SK-N-SH (cell line): Measurements from ENCODE around the gene UBR2. TPM values are rescaled to one million over a fixed set of nuclear protein-coding genes. Genes with fewer than 3 reads are reported as not detected.

Source experiments
- CTCF ChIA-PET: fragments of 300-600, 350-600 bp; formaldehyde crosslinking; extraction: SDS; loops from one replicate; lab custom pipeline; 2021; lab: Yijun Ruan, JAX
- POLR2A ChIA-PET: fragments of 350-600 bp; sonication (Branson Sonifier 250); formaldehyde crosslinking; extraction: SDS; loops from one replicate; lab custom pipeline; 2020; ENCODE audit warnings: antibody characterized with exemption, inconsistent platforms; lab: Yijun Ruan, JAX
- DNase-seq: peaks from one replicate; pipeline ENCODE4 v3.0.0; 2012
- H2AFZ ChIP-seq: fragments of 200-600 bp; sonication (generic); 2 replicates; pipeline ENCODE4 v1.8.1; 2016; ENCODE audit warnings: antibody characterized with exemption, mild to moderate bottlenecking, low read depth
- H3F3A ChIP-seq: fragments of 200-600 bp; sonication (generic); replicated peaks from 2 replicates; pipeline ENCODE3; 2016; ENCODE audit warnings: antibody characterized with exemption, mild to moderate bottlenecking; ENCODE audit not compliant: insufficient read depth
- H3K27ac ChIP-seq, 2 experiments: fragments of 200-500 bp in 1 of 2; fragments of 200-600 bp in 1 of 2; sonication (Bioruptor generic) in 1 of 2; sonication (generic), shearing (Covaris generic) in 1 of 2; 2 replicates each; pipeline versions ENCODE4 v1.5.1 to v1.6.1; 2014 to 2016; ENCODE audit warnings: low read depth in 2 of 2, inconsistent platforms in 1 of 2, low read length in 1 of 2, mild to moderate bottlenecking in 1 of 2, mixed read lengths in 1 of 2
- H3K27me3 ChIP-seq: fragments of 200-600 bp; sonication (generic), shearing (Covaris generic); 2 replicates; pipeline ENCODE4 v1.6.1; 2016; ENCODE audit warnings: mixed run types; ENCODE audit not compliant: insufficient read depth
- H3K36me3 ChIP-seq, 2 experiments: fragments of 200-500 bp in 1 of 2; fragments of 200-600 bp in 1 of 2; sonication (Bioruptor generic) in 1 of 2; sonication (generic) in 1 of 2; replicated peaks in 1 of 2; 2 replicates each; pipeline versions ENCODE3 to v1.5.1; 2014 to 2016; ENCODE audit warnings: low read length in 1 of 2, mild to moderate bottlenecking in 1 of 2; ENCODE audit not compliant: insufficient read depth in 2 of 2, control insufficient read depth in 1 of 2
- H3K4me1 ChIP-seq, 2 experiments: fragments of 200-500 bp in 1 of 2; fragments of 200-600 bp in 1 of 2; sonication (Bioruptor generic) in 1 of 2; sonication (generic), shearing (Covaris generic) in 1 of 2; 2 replicates each; pipeline versions ENCODE4 v1.5.1 to v1.6.1; 2014 to 2016; ENCODE audit warnings: low read depth in 1 of 2, low read length in 1 of 2, mixed run types in 1 of 2; ENCODE audit not compliant: insufficient read depth in 2 of 2, control insufficient read depth in 1 of 2
- H3K4me2 ChIP-seq: fragments of 200-600 bp; sonication (generic), shearing (Covaris generic); 2 replicates; pipeline ENCODE4 v1.6.1; 2017; ENCODE audit warnings: mixed run types
- H3K4me3 ChIP-seq, 2 experiments: fragments of 200-500 bp in 1 of 2; fragments of 200-600 bp in 1 of 2; sonication (Bioruptor generic) in 1 of 2; sonication (generic), shearing (Covaris generic) in 1 of 2; 2 replicates each; pipeline versions ENCODE4 v1.5.1 to v1.8.1; 2014 to 2016; ENCODE audit warnings: low read depth in 2 of 2, inconsistent platforms in 1 of 2, low read length in 1 of 2, mild to moderate bottlenecking in 1 of 2, mixed read lengths in 1 of 2, moderate library complexity in 1 of 2
- H3K79me2 ChIP-seq: fragments of 200-600 bp; sonication (generic); 2 replicates; pipeline ENCODE4 v1.8.1; 2017; ENCODE audit warnings: mild to moderate bottlenecking; ENCODE audit not compliant: insufficient read depth
- H3K9ac ChIP-seq: fragments of 200-600 bp; sonication (generic); 2 replicates; pipeline ENCODE4 v1.6.1; 2017; ENCODE audit warnings: mixed run types
- H3K9me2 ChIP-seq: fragments of 200-600 bp; sonication (generic); 2 replicates; pipeline ENCODE4 v1.6.1; 2017; ENCODE audit warnings: mixed run types
- H3K9me3 ChIP-seq: fragments of 200-600 bp; sonication (generic); 2 replicates; pipeline ENCODE4 v1.6.1; 2017; ENCODE audit warnings: mixed run types, mild to moderate bottlenecking, moderate library complexity
- H4K20me1 ChIP-seq: fragments of 200-600 bp; sonication (generic); 2 replicates; pipeline ENCODE4 v1.6.1; 2017; ENCODE audit warnings: mild to moderate bottlenecking, mixed run types; ENCODE audit not compliant: insufficient read depth
- CHD2 ChIP-seq: fragments of 150-350 bp; IDR thresholded peaks from 2 replicates; pipeline ENCODE4 v1.6.1; 2018; ENCODE audit warnings: low read length; ENCODE audit not compliant: partially characterized antibody
- EZH2phosphoT487 ChIP-seq: fragments of 200-600 bp; sonication (generic); IDR thresholded peaks from 2 replicates; pipeline ENCODE4 v1.6.1; 2017; ENCODE audit warnings: low read depth, mixed run types, mild to moderate bottlenecking, antibody characterized with exemption, moderate library complexity, borderline replicate concordance
- FOXJ3 ChIP-seq: sonication (generic); formaldehyde crosslinking; IDR thresholded peaks from 2 replicates; pipeline ENCODE4 v1.5.1; 2020; ENCODE audit warnings: mild to moderate bottlenecking, missing genetic modification reagents
- FOXM1 ChIP-seq: IDR thresholded peaks from 2 replicates; pipeline ENCODE4 v1.4.0; 2012; ENCODE audit warnings: low read depth, mild to moderate bottlenecking
- GABPA ChIP-seq: IDR thresholded peaks from 2 replicates; pipeline ENCODE4 v1.4.0; 2012; ENCODE audit warnings: low read depth, mild to moderate bottlenecking
- GATA2 ChIP-seq: sonication (generic); formaldehyde crosslinking; IDR thresholded peaks from 2 replicates; pipeline ENCODE4 v1.5.0; 2020; ENCODE audit warnings: mild to moderate bottlenecking, missing genetic modification reagents
- MAX ChIP-seq: IDR thresholded peaks from 2 replicates; pipeline ENCODE4 v1.4.0; 2012; ENCODE audit warnings: low read depth
- MEF2A ChIP-seq: IDR thresholded peaks from 2 replicates; pipeline ENCODE4 v1.4.0; 2012; ENCODE audit warnings: low read depth, borderline replicate concordance
- NFIC ChIP-seq: IDR thresholded peaks from 2 replicates; pipeline ENCODE4 v1.4.0; 2012; ENCODE audit warnings: borderline replicate concordance
- NRF1 ChIP-seq: IDR thresholded peaks from 2 replicates; pipeline ENCODE4 v1.6.1; 2012; ENCODE audit warnings: low read depth, mild to moderate bottlenecking, low read length
- RAD21 ChIP-seq: IDR thresholded peaks from 2 replicates; pipeline ENCODE4 v1.6.1; 2012; ENCODE audit warnings: mild to moderate bottlenecking, low read length
- RCOR1 ChIP-seq: fragments of 150-350 bp; IDR thresholded peaks from 2 replicates; pipeline ENCODE4 v1.6.1; 2017; ENCODE audit warnings: antibody characterized with exemption, low read length
- RFX5 ChIP-seq: IDR thresholded peaks from 2 replicates; pipeline ENCODE4 v1.6.1; 2012; ENCODE audit warnings: mild to moderate bottlenecking, improper control_type of control experiment, low read length
- RXRA ChIP-seq: IDR thresholded peaks from 2 replicates; pipeline ENCODE4 v1.4.0; 2012; ENCODE audit warnings: low read depth, mild to moderate bottlenecking, borderline replicate concordance
- SIN3A ChIP-seq: IDR thresholded peaks from 2 replicates; pipeline ENCODE4 v1.6.1; 2012; ENCODE audit warnings: low read depth, mild to moderate bottlenecking, low read length, moderate library complexity, borderline replicate concordance
- SMC3 ChIP-seq: IDR thresholded peaks from 2 replicates; pipeline ENCODE4 v1.6.1; 2012; ENCODE audit warnings: low read depth, low read length, improper control_type of control experiment
- TAF1 ChIP-seq: IDR thresholded peaks from 2 replicates; pipeline ENCODE4 v1.6.1; 2012; ENCODE audit warnings: low read depth, mild to moderate bottlenecking, low read length, moderate library complexity, borderline replicate concordance
- TCF12 ChIP-seq: IDR thresholded peaks from 2 replicates; pipeline ENCODE4 v1.4.0; 2012
- YY1 ChIP-seq: IDR thresholded peaks from 2 replicates; pipeline ENCODE4 v1.4.0; 2012; ENCODE audit warnings: low read depth, mild to moderate bottlenecking
- WGBS: methylation state at CpG from one replicate; pipeline ENCODE4 v1.1.6; 2017; ENCODE audit warnings: low lambda C conversion rate; 5-methylcytosine and 5-hydroxymethylcytosine counted together
- polyA plus RNA-seq, 3 experiments: library from polyadenylated mRNA; depleted of rRNA; stranded (reverse); fragments of >200 nt; gene quantifications; 2 replicates each; pipeline ENCODE4 v1.2.3, GENCODE V29; 2012
- TF ChIP-seq, protein P1 (sequence below): IDR thresholded peaks from 2 replicates; pipeline ENCODE4; 2012

Gene UBR2
- polyA plus RNA-seq, 1 of the 3 experiments (the other 2 are of a cell fraction) = 5.2 TPM

DNA sequence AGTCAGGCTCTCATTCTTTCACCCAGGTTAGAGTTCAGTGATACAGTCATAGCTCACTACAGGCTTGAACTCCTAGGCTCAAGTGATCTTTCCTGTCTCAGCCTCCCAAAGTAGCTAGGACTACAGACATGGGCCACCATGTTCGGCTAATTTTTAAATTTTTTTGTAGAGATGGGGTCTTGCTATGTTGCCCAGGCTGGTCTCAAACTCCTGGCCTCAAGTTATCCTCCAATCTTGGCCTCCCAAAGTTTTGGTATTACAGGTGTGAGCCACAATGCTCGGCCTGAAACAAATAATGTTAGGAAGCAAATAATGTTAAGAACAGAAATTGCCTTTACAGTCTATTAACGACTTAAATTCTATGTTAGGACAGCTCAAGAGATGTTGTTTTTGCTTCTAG lies 1.8 kb upstream of the UBR2 start:
- H3K4me1 ChIP-seq = peaks cover 0 to 2% of the 10 kb centered on the region in 2 experiments; a peak in 1 of 4 replicates
- peaks cover 0 to 7% of the 10 kb centered on the region in 2 experiments for H3K36me3 ChIP-seq
- H3K27me3 ChIP-seq = no peaks in the 10 kb centered on the region
- ChIA-PET POLR2A (no interaction called here), CTCF (interaction anchor here (1.4 to 10.5 kb wide), 2 partner anchors 11 to 14 kb away, joined by 4 to 82 read pairs; no protein-coding TSS in a partner anchor)
- H3K27ac ChIP-seq = no peak overlapping the region
- no peak overlapping the region for H2AFZ ChIP-seq
- DNase-seq = no peak
- no peaks in the 10 kb centered on the region for H4K20me1 ChIP-seq
- WGBS = 39% methylated on average over 3 of the region's 3 CpGs
- peaks cover 32% of the 10 kb centered on the region for H3K79me2 ChIP-seq
- H3K9ac ChIP-seq = no peak overlapping the region
- no peak overlapping the region for H3K4me3 ChIP-seq
- H3F3A ChIP-seq = no peaks in the 10 kb centered on the region
- TF ChIP-seq CHD2 (no peak), GATA2 (CRISPR knock-in tag) (no peak), SMC3 (no peak), RFX5 (no peak), YY1 (no peak), EZH2phosphoT487 (no peak), RAD21 (no peak), MAX (no peak), FOXJ3 (CRISPR knock-in tag) (no peak), TAF1 (no peak), FOXM1 (no peak), RCOR1 (no peak), GABPA (no peak), NRF1 (no peak), TCF12 (no peak), SIN3A (no peak), MEF2A (no peak), NFIC (no peak), RXRA (no peak)
- TF ChIP-seq, protein P1, sequence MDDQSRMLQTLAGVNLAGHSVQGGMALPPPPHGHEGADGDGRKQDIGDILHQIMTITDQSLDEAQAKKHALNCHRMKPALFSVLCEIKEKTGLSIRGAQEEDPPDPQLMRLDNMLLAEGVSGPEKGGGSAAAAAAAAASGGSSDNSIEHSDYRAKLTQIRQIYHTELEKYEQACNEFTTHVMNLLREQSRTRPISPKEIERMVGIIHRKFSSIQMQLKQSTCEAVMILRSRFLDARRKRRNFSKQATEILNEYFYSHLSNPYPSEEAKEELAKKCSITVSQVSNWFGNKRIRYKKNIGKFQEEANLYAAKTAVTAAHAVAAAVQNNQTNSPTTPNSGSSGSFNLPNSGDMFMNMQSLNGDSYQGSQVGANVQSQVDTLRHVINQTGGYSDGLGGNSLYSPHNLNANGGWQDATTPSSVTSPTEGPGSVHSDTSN = no peak
- no peaks in the 10 kb centered on the region for H3K9me3 ChIP-seq
- H3K4me2 ChIP-seq = no peak overlapping the region
- H3K9me2 ChIP-seq = no peaks in the 10 kb centered on the region
